Kidney capillary endothelial cell (primary cell): ENCODE measurements around the gene FTCDNL1.

Experiments
- DNase-seq: peaks from one replicate; pipeline ENCODE4 v3.0.0-alpha.2; 2018; ENCODE audit warnings: low spot score

Gene FTCDNL1

DNA sequence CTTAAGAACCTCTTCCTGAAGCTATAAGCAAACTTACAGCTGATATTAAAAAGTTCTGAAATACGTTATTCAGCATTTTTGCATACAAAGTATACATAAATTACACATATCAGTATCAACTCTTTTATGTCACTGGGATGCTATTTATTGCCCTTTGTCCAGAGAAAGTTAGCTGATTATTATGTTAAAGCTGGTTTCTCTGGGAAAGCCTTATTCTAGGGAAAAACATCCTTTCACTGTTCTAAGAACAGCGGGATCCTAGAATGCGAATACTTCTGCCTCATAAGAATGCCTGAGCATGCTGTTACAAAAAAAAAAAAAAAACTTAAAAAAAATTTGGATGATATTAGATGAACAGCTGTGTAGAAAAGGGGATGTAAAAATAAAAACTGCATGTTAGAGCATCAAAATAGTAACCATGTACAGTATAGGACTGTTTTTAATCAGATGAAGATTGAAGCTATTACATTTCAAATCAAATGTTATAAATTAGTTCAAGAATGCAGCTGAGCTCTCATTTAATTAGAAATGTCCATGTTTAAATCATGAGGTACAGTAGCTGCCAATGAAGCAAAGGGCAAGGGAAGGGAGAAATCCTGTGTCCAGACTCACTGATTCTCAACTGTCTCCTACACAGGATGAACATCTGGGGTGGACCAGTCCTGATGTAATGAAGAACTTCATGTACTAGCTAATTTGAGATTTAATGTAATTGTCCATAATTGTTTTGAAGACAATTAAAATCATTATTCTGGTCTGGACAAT lies 8.2 kb downstream of the FTCDNL1 start:
- no peak for DNase-seq

DNA sequence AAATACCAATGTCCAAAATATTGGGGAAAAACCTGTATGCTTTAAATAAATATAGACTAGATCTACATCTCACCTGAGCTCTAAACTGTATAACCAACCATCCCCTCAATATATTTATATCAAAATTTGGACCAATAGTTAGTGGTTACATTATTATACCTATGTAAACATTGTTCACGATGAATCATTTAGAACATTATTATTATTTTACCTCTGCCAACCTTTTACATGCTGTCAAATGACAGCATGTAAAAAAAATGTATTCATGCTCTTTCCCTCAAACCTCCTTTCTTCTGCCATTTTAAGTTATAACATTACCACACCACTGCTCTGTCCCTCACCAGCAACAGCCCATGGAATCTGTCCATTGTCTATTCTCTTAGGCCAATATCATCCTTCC lies 9.6 kb downstream of the FTCDNL1 start:
- DNase-seq, result no peak

GRCh38 chr2:199838399-199838798 lies 12.6 kb downstream of the FTCDNL1 start:
- DNase-seq, result no peak

DNA sequence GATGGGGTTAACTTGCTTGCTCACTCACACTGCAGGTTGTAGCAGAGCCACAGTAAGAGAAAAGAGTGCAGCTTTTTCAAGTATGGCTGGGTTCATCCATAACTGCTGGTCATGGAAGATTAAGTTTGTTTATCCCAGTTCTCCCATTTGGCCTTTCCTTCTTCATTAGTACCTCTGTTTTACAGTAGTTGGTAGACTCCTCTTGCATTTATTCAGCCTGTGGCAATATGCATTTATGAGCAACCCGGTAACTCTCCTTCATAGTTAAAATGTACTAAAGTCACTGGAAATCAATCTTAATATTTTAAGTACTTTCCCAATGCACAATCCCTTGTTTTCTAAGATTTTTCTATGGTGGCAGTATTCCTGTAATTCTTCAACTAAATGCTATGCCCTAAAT lies 14.0 kb downstream of the FTCDNL1 start:
- no peak for DNase-seq

- DNase-seq, result no peak
Observed at GRCh38 chr2:199833525-199833924, 17.5 kb downstream of the FTCDNL1 start.

- no peak for DNase-seq
Observed at GRCh38 chr2:199830531-199830930, 20.5 kb downstream of the FTCDNL1 start.

- no peak for DNase-seq
Observed at GRCh38 chr2:199829628-199830027, 21.4 kb downstream of the FTCDNL1 start.

GRCh38 chr2:199819746-199820145 lies 31.2 kb downstream of the FTCDNL1 start:
- DNase-seq, result no peak

DNA sequence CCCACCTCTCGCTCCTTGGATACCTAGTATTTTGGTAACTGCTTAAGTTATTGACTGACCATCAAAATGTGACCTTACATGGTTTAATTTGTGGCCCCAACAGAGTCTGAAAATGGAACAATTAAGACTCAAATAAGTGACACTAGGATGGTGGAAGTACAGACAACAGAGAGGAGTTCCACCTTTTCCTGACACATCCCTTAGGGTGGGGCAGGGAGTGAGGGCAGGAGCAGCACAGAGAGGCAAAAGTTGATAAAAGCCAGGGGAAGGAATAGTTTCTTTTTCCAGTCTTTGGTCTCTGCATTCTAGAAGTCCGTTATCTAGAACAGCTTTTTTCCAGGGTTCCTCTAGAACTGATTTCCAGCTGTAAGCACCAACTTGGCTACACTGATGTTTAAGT lies 32.2 kb downstream of the FTCDNL1 start:
- DNase-seq, result no peak

DNA sequence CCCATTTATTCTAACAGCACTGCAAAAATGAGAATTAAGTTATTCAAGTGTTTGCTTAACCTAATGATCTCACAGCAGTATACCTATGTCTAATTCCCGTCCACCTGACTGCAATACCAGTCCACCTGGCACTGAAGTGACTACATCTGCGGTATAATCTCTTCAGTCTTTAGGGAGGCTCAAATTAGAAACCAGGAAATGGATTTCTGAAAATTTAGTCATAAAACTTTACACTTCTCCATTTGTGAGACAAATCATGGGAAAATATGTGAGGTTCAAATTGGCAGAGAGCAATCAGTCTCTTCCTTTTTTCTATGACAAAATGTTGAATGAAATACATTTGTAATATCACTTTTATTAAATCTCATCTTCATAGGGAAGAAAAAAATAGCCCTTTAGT lies 33.0 kb downstream of the FTCDNL1 start:
- DNase-seq, result no peak

GRCh38 chr2:199814817-199815211 lies 36.2 kb downstream of the FTCDNL1 start:
- no peak for DNase-seq

GRCh38 chr2:199814101-199814816 lies 36.7 kb downstream of the FTCDNL1 start:
- DNase-seq, result no peak

GRCh38 chr2:199812493-199812892 lies 38.5 kb downstream of the FTCDNL1 start:
- no peak for DNase-seq

DNA sequence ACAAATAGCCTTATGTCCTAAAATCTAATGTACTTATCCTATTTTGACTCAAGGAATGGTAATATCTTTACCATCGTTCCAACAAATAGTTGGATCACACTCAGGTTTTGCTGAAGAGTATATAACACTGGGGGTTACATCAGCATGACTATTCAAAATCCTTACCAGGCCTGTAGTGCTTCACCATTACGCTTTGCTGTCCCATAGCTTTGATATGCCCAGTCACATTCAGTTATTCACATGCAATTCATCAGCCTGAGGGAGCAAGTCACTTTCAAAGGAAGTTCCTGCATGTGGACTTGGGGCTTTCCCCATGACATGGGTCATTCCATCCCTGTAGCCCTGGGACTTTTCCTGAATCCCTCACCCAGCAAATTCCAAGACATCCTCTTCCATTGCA lies 39.6 kb downstream of the FTCDNL1 start:
- no peak for DNase-seq

DNA sequence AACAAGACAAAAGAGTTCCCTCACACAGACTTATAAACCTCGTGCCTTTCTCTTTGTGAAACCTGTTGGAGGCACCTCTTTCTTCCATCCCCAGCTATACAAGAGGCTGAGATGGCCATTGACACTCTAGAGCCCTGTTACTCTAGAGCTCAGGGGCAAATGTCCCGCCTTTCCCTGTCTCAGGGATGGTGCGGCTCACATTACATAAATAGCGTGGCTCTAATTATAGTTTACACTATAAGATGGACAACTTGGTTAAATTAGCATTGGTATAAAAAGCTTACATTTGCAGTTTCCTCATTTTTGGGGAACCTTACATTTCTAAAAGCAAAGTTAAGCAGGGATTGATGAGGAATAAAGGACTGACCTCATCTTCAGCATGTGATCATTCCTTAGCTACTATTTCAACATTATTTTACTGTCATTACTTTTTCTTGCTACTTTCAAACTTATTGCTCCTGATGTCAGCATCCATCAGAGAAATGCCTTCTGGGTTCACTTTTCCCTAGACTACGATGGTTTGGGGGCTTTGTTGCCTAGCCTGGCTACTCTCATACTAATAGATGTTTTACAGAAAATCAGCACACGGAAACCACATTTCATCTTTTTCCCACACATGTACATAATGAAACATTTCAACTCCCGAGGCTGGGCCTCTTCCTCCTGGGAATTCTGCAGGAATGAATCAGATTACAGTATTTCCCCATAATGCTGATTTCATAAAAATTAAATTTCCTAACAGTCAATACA lies 40.4 kb downstream of the FTCDNL1 start:
- no peak for DNase-seq

GRCh38 chr2:199807966-199808365 lies 43.0 kb downstream of the FTCDNL1 start:
- no peak for DNase-seq

- DNase-seq, result no peak
Observed at GRCh38 chr2:199806179-199806578, 44.8 kb downstream of the FTCDNL1 start.

- no peak for DNase-seq
Observed at GRCh38 chr2:199804831-199805230, 46.2 kb downstream of the FTCDNL1 start.

DNA sequence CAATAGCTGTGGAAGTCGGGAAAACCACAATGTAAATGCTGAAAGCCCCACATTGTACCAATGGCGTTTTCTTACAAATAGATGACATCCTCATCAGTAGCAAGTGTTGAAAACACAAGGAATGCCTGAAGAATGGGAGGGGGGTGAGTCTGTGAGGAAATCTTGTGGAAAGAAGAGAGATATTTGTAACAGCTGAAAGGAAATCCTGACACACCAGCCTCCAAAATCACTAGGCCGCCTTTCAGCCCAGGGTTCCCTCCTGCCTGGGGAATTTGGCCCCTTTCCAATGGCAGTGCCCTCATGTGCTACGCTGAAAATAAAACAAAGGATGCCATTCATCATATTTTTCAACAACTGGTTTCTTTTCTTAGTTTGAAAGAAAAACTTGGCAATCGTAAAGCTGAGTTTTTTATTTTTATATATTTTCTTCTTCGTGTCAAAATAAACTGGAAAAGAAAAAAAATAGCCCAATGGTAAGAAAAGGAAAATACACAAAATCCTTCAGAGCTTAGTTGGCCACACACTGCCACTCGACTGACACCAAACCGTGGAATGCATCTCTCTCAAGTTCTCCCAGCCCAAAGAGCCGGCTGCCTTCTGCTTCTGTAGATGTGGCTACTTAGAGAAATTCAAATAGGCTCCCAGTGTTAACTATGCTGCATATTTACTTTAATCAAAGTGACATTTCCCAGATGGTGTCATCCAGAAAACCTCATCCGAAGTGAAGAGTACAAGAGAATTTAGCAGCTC lies 52.0 kb downstream of the FTCDNL1 start:
- no peak for DNase-seq

- no peak for DNase-seq
Observed at GRCh38 chr2:199797431-199798403, 53.3 kb downstream of the FTCDNL1 start.

- DNase-seq, result no peak
Observed at GRCh38 chr2:199792381-199792780, 58.6 kb downstream of the FTCDNL1 start.
